Stimulated activated CD4-positive, alpha-beta T cell treated with anti-CD3 and anti-CD28 coated beads, Interleukin-2, amount 100 ng/mL, for 24 hours (primary cell): ENCODE measurements around the gene MS4A18.
"Not testable (repeated sequence)": the region's sequence is repeated elsewhere in the genome, so short reads cannot be mapped to it uniquely, and the experiment has no call there.

Experiments
- DNase-seq, 2 donors: peaks; one replicate each; pipeline ENCODE4 v3.0.0-alpha.2; 2020

MS4A18 gene

GRCh38 chr11:60724420-60724819 lies at the start of gene MS4A18:
TSS of gene MS4A18 (plus strand) at chr11:60724720.
- no peak for DNase-seq

DNA sequence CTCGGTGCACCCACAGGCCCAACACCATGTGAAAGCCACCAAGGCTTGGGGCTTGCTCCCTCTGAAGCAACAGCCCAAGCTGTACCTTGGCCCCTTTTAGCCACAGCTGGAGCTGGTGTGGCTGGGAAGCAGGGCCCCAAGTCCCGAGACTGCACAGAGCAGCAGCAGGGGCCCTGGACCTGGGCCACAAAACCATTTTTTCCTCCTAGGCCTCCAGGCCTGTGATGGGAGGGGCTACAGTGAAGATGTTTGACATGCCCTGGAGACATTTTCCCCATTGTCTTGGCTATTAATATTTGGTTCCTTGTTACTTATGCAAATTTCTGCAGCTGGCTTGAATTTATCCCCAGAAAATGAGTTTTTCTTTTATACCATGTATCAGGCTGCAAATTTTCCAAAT lies 46.3 kb upstream of the MS4A18 start:
- DNase-seq, result not testable (repeated sequence)

GRCh38 chr11:60679879-60680278 lies 44.6 kb upstream of the MS4A18 start:
- no peak for DNase-seq

- DNase-seq, result no peak
Observed at GRCh38 chr11:60680455-60681119, 43.9 kb upstream of the MS4A18 start.

- not testable (repeated sequence) for DNase-seq
Observed at GRCh38 chr11:60684541-60684848, 40.0 kb upstream of the MS4A18 start.

DNA sequence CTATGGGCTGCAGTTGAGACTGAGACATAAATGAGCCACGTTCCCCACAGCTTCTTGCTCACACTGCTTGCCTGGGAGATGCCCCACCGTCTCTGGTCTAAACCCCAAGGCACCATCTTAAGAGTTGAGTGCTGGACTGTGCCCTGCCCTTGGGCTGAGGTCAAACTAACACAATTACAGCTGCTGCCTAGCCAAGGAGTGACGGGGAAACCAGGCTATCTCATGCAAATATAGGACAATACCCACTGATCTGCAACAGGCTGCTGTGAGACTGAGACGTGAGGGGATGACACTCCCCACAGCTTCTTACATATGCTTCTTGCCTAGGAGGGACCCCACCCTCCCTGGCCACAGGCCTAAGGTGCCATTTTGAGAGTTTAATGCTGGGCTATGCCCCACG lies 32.9 kb upstream of the MS4A18 start:
- DNase-seq, result no peak

- no peak for DNase-seq
Observed at GRCh38 chr11:60699284-60699691, 25.2 kb upstream of the MS4A18 start, which contains the start of gene MS4A8. TSS of gene MS4A8 (plus strand) at chr11:60699612. CDS start at chr11:60700861, 1,249 bp downstream.

DNA sequence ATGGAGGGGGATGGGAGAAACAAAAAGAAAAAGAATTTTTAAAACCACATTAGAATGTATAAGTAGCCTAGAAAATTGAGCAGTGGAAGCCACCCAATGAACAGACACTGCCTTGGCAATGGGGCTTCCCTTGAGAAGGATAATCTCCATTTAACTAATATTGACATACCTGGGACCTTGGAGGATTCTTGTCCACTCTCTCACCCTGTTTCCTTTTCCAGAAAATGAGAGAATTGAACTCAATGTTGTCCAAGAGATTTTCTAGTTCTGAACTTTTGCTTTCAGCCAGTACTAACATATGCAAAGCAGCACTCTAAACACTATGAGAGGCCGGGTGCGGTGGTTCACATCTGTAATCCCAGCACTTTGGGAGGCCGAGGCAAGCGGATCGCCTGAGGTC lies 24.6 kb upstream of the MS4A18 start:
- no peak for DNase-seq

DNA sequence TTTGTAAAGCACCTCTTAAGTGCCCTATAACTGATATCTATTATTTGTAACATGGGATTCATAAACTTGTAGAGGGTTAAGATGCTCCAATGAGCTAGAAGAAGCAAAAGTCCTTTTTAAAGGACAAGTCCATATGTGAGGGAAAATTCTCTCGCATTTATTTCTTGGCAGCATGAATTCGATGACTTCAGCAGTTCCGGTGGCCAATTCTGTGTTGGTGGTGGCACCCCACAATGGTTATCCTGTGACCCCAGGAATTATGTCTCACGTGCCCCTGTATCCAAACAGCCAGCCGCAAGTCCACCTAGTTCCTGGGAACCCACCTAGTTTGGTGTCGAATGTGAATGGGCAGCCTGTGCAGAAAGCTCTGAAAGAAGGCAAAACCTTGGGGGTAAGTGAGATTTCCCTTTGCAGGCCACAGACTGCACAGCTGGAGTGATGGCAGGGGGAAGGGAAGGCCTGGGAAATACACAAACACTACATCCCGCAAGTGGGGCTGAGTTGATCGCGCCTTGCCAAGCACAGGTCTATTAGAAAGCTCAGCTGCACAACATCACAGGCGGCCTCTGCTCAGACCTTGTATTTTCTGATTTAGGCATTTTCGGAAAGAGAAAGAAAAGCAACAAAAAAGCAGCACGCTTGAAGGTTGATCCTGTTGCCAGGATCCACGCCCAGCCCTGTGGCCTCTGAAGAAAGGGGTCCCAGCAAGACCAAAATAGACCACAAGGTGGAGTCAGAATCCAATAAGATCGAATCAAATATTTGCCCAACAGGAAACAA lies 23.6 kb upstream of the MS4A18 start:
- DNase-seq, result peak in 1 of 2 donors; percentile 2

DNA sequence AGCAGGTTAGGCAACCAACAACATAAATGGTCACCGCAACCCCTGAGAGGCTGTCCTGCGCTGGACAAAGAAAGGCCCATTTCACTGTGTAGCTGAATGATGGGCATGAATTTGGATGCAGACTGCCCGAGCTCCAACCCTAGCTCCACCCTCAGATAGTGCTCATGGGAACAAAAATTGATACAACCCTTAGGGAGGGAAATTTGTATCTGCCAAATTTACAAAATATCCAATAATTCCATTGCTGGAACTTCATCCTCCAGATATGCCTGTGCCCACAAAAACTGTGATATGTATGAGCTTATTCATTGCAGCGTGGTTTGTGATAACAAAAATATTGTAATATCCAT lies 23.1 kb upstream of the MS4A18 start:
- DNase-seq, result no peak

DNA sequence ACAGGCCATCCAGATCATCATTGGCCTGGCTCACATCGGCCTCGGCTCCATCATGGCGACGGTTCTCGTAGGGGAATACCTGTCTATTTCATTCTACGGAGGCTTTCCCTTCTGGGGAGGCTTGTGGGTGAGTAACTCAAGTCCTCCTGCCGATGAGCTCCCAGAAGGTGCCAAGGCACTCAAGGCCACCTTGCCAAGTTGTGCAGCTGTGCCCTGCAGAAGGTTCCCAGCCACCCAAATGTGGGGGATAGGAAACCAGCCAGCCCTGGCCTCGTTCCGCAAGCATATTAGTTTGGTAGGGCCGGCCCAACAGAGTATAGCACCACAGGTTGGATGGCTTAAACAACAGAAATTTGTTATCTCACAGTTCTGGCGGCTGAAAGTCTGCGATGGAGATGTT lies 21.1 kb upstream of the MS4A18 start:
- no peak for DNase-seq

GRCh38 chr11:60705895-60706294 lies 18.6 kb upstream of the MS4A18 start:
- no peak for DNase-seq

DNA sequence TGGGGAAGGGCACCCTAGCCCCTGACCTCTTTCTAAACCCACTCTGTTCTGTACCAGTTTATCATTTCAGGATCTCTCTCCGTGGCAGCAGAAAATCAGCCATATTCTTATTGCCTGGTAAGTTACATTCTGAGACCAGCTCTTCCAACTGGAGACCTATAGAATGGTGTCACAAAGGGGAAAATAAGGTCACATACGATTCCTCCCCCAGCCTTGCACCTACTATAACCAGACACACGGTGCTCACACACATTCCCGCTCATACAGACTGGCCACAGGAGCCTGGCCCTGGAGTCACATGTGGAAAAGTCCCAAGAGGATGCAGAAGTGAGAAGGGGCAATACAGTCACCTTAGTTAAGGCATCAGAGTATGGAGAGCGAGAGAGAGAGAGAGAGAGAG lies 17.6 kb upstream of the MS4A18 start:
- DNase-seq, result no peak

DNA sequence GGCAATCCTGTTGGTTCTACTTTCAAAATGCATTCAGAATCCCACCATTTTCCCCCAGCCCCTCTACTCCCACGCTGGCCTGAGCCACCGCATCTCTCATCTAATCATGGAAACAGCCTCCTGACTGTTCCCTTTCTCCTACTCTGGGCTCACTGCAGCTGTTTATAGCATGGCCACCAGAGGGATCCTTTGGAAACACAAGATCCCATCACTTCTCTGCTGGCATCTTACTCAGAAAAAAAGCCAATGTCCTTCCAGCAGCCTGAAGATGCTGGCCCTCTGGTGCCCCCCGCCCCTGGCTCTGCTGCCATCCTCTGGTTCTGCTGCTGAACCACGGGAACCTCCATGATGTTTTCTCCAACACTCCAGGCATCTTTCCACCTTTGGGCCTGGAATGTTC lies 14.0 kb upstream of the MS4A18 start:
- no peak for DNase-seq

DNA sequence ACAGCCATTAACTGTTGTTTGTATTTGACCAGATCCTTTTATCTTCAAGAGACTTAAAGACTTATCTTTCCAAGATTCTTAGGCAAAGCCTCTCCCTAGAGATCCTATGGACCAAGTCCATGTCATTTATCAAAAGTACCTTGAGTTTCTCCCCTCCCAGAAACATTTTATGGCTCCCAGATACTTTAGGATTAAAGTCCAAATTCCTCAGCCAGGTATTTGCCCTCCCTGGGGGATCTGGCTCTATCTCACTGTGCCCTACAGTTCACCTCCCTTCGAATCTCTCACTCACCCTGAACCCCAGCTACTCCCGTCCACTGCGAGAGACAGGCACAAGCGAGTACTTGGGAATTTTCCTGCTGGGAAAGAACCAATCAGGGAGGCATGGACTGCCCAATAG lies 13.2 kb upstream of the MS4A18 start:
- DNase-seq, result no peak

GRCh38 chr11:60713423-60713822 lies 11.1 kb upstream of the MS4A18 start:
- not testable (repeated sequence) for DNase-seq

DNA sequence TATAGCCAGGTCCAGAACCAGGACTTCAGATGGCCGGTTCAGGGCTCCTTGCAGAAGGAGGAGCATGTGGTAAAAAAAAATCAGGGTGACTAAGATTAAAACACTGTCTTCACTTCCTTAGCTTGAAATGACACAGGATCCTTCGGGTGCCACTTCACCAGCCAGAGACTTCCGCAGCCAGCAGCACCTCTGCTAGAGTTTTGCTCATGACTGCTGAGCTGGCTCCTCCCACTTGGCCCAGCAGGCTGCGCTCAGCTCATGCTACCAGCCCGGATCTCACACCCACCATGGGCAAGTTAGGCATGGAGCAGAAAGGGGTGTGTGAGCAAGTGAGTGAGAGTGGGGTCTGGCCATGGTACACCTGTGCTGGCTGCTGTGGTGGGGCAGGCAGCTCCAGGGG lies 6.6 kb upstream of the MS4A18 start:
- DNase-seq, result no peak

GRCh38 chr11:60718524-60719316 lies 5.8 kb upstream of the MS4A18 start:
- DNase-seq, result no peak

- DNase-seq, result no peak
Observed at GRCh38 chr11:60719391-60719790, 5.1 kb upstream of the MS4A18 start.

- no peak for DNase-seq
Observed at GRCh38 chr11:60720460-60720859, 4.1 kb upstream of the MS4A18 start.

- DNase-seq, result no peak
Observed at GRCh38 chr11:60725592-60725991, 1.1 kb downstream of the MS4A18 start.

GRCh38 chr11:60731586-60731985 lies 7.1 kb downstream of the MS4A18 start:
- no peak for DNase-seq

GRCh38 chr11:60734279-60734678 lies 9.8 kb downstream of the MS4A18 start:
- no peak for DNase-seq

GRCh38 chr11:60739114-60739513 lies 14.6 kb downstream of the MS4A18 start:
- no peak for DNase-seq
